GM19043 (cell line): ENCODE data around the gene WDR55.
"Not testable (repeated sequence)": the region's sequence is repeated elsewhere in the genome, so short reads cannot be mapped to it uniquely, and the experiment has no call there.

Source experiments
- ATAC-seq: cut with Tn5 transposase; IDR thresholded peaks from one replicate; pipeline ENCODE4 v1.9.1; 2021; ENCODE audit warnings: low read depth; ENCODE audit not compliant: unreplicated experiment

WDR55 gene

DNA sequence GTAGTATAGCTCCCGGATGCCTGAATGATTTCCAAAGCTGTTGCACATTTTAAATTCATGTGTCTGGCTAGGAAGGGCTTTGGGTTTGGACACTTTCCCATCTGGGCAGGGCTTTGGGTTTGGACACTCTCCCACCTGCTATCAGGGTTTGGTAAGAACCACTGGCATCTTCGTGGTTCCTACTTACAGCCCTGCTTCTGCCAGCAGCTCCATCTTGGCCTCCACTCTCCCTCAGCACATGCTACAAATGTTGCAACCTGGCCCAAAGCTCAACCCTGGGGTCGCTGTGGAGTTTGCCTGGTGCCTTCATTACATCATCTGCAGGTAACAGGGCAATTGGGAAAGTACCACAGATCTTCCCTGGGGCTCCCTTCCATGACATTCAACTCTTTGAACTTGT, 22.0 kb upstream of the WDR55 start:
- no peak for ATAC-seq

DNA sequence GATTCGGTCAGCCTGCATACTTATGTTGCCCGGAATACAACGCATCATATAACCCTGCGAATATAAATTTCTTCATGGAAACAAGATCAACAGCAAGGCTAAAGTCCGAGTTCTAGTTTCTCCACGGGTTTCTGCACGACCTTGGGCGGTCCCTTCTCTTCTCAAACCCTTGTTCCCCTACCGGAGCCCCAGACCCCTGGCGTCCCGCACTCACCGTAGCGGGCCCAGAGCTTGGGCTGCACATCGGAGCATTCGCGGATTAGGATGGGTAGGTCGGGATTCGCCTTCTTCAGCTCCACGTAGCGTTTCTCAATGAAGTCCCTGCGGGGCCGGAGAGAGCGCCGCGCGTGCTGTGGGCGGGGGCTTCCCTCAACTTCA, 17.7 kb upstream of the WDR55 start:
- peak; percentile 23 for ATAC-seq

DNA sequence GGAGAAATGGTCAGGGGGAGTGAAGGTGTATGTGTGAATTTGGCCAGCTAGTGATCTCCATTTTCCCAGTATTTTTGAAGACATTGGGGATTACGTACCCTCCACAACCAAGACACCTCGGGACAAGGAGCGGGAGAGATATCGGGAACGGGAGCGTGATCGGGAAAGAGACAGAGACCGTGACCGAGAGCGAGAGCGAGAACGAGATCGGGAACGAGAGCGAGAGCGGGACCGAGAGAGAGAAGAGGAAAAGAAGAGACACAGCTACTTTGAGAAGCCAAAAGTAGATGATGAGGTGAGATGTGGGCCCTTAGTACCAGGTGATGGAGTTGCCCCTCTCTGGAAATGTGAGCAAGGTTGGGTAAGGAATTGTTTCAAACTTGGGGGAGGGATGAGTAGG, 5.8 kb upstream of the WDR55 start:
- no peak for ATAC-seq

DNA sequence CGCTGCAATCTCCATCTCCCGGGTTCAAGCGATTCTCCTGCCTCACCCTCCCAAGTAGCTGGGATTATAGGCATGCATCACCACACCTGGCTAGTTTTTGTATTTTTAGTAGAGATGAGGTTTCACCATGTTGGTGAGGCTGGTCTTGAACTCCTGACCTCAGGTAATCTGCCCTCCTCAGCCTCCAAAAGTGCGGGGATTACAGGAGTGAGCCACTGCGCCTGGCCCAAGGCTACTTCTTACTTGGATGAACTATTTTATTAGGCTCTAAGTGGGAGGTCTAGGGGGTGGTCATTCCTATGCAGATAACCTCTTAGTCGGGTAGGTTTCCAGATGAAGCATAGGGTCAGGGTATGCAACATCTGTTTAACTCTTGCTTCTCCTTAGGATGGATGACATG, 4.3 kb upstream of the WDR55 start:
- ATAC-seq = not testable (repeated sequence)

DNA sequence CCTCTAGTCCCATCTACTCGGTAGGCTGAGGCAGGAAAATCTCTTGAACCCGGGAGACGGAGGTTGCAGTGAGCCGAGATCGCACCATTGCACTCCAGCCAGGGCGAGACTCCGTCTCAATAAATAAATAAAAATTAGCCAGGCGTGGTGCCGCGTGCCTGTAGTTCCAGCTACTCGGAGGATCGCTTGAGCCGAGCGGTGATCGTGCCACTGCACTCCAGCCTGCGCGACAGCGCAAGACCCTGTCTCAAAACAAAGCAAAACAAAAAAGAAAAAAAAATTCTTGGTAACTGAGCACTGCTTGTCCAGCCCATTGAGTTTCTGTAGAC, 710 bp upstream of the WDR55 start:
- no peak for ATAC-seq

DNA sequence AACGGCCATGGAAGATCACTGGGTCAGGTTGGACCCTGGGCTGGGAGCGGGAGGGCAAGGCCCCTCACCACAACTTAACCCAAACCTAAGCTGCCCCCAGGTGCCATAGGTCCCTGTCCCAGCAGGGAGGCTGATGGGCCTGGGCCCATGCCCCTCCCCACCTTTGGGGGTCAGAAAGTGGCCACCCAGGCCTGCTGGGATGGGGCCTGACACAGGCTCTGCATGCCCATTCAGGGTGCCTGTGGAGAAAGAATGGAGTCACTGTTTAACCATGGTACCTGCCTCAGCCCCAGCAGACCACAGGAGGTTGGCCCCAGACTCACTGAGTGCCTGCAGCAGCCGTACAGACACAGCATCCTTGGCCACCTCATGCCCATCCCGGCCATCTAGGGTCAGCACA, 6.3 kb downstream of the WDR55 start:
- not testable (repeated sequence) for ATAC-seq

DNA sequence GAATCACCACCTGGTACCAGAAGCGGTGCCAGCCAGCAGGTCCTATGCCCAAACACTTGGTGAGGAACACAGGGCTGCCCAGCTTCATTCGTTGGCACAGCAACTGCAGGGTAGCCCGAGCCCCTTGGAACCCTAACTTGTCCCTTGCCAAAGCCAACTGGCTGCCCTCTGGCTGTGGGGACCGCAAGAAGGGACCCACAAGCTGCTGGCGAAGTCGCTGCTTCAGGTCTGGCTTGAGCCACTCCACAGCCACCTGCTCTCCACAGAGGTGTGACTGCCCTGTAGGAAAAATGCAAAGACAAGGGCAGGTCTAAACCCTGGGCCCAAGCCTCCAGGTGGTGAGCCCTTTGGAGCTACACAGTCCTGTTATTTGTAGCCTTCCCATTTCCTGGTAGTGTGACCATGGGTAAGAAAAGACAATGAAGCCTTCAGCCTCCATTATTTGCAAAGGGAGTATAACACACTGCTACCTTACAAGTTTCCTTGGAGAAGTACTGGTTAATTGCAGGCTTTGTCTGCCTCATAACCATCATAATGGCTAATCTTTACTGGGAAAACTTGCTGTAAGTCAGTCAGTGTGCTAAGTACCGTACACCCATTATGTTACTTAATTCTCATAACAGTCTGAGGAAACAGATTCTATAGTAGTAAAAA, 6.9 kb downstream of the WDR55 start:
- ATAC-seq = no peak

DNA sequence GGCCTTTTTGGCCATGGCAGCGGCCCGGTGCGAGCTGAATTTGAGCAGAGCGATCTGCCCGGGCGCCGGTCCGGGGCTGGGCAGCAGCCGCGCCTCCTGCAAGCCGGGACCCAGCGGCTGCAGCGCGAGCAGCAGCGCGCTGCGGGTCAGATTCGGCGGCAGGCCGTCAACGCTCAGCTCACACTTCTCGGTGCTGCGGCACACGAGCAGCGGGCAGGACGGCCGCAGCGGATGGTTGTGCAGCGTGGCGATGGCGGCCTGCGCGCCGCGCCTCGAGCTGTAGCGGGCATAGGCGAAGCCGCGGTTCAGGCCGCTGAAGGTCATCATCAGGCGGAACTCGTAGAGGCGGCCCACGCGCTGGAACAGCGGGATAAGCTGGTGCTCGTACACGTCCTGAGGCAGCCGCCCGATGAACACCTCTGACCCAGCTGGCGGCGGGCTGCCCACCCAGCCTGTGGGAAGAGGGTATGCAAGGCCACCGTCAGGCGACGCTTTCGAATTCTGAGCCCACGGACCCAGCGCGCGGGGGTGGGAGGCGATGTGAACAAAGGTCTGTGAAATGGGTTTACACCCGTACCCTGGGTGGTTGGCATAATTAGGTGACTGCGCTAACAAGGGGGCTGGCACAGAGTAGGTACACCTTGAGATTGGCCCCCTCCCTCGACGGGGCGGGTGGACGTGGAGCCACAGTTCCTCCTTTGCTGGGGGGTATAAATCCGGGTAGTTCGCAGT, 7.9 kb downstream of the WDR55 start:
- no peak for ATAC-seq

DNA sequence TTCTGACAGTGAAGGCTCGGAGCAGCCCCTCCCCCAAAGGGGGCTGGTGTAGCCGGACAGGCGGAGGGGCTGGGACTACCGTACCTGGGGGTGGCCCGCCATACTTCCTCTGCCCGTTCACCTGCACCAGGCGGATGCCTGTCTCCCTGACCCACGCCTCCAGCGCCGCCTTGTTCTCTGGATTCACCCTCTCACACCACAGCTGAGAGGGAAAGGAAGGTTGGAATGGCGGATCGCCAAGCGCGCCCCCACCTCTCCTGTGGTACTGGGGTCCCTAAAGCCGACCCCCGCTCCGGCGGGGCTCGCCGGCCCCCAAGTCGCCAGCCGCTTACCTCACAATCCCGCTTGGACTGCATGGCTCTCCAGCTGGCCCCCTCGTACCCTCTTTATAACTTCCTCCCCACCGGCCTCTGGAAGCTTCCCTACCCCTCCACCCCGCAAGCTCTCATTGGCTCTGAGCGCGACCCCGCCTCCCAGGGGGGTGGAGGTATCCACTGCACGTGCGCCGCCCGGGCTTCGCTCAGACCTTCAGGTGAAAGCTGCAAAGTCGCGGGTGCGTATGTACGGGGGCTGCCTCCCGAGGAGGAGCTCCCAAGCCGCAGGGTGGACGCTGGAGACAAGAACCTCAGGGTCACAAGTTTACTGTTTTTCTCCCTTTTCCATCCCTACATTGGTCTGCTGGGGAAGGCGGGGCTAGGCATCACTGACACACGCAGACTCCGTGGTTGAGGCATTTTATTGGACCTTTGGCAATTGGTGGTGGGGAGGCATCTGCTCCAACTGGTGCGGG, 8.7 kb downstream of the WDR55 start, which contains the start of gene DND1:
Gene DND1 (minus strand): TSS at position 390 of the 790 bp plus-strand sequence. CDS start 34 bp downstream, at position 356.
- no peak for ATAC-seq

DNA sequence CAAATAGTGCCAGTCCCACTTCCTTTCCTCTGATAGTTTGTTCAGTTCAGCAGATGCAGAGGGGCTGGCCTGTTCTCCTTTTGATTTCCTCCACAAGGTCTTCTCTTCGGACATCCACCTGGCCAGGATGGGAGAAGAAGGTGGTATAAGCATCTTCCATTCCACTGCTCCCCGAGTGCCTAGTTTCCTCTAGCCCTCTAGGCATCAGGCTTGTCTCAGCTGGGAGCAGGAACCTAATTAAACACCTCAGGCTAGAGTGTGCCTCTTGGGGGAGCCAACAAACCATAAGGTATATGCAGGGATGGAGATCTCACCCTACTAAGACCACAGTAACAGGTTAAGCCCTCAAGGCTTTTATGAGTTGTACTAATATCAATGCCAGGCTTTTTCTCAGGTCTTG, 9.5 kb downstream of the WDR55 start:
- ATAC-seq = no peak

DNA sequence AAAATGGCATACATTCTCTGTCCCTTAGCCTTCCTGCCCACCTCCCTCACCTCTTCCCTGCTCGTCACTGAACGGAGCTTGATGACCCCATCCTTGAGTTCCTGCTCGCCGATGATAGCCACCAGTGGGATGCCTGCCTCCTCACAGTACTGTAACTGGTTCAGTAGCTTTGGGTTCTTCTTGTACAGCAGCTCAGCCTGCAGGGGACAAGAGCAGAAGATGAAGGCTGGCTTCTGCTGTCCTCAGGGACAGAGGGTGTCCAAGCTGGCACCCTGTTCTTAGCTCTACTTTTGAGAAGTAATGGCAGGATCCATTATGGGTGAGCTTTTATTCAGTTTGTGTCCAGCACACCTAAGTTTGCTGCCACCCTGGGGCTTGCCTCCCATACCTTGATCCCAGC, 9.9 kb downstream of the WDR55 start:
- no peak for ATAC-seq

DNA sequence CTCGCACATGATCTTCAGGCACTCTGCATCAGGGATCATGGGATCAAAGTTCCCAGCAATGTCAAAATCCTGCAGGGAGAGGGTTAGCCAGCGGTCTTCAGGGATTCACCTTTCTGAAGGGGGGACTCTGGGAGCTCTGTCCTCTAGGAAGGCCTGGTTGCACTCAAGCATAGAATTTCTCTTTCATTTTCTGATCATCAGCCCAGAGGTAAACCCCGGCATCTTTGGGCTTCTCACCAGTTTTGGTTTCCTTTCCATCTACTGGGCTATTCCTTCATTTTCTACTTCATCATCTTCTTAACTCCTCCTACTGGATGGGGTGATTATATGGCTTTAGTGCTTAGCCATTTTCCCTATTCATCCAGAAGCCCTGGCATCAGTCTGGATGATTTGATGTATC, 13.2 kb downstream of the WDR55 start:
- no peak for ATAC-seq

DNA sequence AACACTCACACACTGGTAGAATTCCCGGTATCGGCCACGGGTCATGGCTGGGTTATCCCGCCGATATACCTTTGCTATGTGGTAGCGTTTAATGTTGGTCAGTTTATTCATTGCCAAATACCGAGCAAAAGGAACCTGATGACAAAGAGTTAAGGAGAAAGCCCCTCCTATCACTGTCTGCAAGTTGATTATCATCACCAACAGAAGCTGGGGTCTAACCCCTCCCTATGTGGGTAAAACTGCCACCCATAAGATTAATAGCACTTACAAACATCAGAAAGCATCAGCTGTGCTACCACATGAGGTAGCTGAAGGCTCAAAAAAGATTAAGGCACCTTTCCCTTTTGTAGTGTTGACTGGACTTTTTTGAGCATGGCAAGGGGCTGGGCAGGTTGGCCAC, 14.3 kb downstream of the WDR55 start:
- no peak for ATAC-seq

DNA sequence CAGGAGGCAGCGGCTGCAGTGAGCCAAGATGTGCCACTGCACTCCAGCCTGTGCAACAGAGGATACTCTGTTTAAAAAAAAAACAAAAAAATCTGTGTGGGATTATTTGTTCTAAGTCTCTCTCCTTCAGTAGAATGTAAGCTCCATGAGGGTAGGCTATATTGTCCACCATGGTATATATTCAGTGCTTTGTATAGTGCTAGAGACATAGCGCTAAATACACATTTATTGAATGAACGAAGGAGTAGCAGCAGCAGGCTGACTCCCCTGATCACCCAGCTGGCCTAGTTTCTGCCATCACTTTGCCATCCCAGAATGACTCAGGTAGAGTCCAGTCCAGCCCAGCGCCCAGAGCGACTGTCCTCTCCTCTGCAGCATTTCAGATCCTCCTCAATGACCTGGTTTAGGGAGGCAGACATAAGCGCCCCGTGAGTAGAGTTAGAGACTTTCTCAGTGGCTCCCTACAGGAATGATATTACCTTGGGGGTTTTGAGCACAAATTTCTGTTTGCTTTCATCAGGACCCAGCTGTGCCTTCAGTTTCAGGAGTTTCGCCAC, 25.8 kb downstream of the WDR55 start:
- no peak for ATAC-seq

DNA sequence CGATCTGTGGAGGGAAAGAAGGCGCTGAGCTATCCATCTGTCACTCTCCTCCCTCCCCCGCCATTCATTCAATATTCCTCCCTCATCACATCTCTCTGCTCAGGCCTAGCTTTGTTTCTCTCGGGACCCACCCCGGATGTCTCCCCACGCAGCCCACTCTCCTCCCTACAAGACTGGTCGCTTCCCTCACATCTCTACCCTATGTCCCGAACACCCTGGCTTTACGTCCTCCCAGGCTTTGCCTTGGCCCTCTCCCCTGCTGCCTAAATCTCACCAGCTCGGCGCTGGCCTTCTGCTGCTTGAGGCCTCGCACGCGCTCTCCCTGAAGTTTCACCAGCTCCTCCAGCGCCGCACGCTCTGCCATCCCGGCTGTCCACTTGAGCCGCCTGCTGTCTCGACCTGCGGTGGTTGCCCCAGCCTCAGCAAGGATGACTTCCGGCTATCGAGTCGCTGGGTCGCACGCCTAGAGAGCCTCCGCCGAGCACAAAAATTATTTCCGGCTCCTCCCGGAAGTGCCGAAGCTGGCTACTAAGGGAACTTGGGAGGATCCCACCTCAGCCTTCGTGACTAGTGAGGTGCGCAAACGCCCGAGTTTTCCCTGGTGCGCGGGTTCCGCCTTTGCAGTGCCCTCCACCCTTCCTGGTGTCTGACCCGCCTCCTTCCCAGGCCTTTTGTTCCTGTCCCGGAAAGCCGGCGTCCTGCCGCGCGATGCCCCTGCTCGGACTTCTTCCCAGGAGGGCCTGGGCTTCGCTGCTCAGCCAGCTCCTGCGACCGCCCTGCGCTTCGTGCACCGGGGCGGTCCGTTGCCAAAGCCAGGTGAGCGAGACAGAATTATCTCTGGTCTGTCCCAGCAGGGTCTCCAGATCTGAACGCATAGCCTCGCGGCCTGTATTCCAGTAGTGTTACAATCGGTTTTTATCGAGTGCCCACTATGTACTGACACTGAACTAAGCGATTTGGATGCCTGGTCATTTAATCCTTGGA, 26.5 kb downstream of the WDR55 start, which contains the start of the genes HARS1 and HARS2:
Gene HARS1 (minus strand): TSS at position 430 of the 984 bp plus-strand sequence. CDS start 66 bp downstream, at position 364.
Gene HARS2 (plus strand): TSS at position 515 of the 984 bp plus-strand sequence. CDS start 194 bp downstream, at position 709.
- ATAC-seq = peak; percentile 97

DNA sequence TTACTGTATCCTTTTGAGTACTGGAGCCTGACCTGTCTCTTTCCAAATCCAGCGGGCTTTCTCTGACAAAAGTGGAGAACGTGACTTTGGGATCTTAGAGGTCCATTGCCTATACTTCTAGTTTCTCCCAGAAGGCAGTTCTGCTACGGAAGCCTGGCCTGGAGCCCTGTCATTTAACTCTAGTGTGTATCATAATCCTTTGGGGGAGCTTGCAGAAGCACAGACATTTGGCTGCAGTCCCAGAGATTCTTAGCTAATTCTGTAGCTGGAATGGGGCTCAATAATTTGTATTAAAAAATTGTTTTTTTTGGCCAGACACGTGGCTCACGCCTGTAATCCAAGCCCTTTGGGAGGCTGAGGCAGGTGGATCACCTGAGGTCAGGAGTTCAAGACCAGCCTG, 29.6 kb downstream of the WDR55 start:
- no peak for ATAC-seq

DNA sequence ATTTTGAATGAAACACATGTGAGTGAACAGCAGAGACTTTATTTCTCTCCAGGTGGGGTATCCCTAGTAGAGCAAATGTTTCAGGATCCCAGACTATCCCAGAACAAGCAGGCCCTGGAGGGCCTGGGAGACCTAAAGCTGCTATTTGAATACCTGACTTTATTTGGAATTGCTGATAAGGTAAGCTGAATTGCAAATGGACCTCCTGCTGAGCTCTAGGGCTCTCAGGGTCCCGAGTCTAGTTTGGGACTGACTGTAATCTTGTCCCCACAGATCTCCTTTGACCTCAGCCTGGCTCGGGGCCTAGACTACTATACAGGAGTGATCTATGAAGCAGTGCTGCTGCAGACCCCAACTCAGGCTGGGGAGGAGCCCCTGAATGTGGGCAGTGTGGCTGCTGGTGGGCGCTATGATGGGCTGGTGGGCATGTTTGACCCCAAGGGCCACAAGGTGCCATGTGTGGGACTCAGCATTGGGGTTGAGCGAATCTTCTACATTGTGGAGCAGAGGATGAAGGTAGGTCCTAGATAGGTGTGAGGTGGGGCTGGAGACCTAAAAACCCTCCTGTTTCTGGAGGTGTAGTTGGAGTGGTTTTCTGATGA, 32.3 kb downstream of the WDR55 start:
- no peak for ATAC-seq

DNA sequence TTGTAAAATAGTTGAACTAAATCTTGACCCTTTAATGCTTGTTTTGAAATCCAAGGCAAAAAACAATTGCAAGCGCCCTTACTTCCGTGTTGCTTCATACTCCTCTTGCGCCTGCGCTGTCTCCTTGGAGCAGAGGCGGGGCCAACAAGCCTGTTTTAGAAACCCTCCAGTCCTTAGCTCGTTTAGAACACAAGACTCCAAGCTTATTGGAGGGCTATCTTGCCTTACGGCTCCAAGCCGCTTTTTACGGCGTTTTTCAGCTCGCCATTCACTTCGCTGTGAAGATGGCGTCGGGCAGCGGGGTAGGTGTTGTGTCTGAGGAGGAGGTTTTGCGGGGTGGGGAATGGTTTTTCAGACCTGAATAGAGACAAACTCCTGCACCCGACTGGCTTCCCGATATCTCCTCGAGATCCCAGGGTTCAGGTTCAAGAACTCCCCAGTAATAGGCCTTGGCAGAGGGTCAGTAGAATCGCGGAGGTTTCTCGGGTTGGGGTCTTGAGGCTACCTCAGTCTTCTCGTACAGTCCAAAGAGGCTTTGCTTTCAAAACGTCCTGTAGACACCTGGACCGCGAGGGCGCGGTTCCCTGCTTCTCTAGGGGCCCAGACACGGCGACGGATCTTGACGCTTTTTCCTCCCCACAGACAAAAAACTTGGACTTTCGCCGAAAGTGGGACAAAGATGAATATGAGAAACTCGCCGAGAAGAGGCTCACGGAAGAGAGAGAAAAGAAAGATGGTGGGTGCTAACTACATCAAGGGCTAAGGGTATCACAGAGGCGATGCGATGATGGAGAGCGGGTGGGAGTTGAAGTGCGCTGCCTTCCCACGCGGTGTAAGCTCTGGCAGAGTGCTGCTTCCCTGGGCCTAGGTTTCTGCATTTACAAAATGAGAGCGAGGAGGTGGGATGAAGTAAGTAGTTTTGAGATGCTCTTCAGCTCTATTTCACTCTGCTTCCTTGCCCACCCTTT, 35.8 kb downstream of the WDR55 start, which contains the start of gene ZMAT2:
Gene ZMAT2 (plus strand): TSS at position 271 of the 968 bp plus-strand sequence. CDS start 14 bp downstream, at position 285.
- peak; percentile 98 for ATAC-seq
